ENCODE results near the gene CLCN3. TPM values are rescaled to one million over a fixed set of nuclear protein-coding genes. Genes with fewer than 3 reads are reported as not detected.
A peak's percentile ranks its signal among the peaks of the same experiment; 100 is the strongest.

The CLCN3 gene
- total RNA-seq, 4 donors from 2014 or later = 46.8 to 91.1 (median 69.3) TPM

DNA sequence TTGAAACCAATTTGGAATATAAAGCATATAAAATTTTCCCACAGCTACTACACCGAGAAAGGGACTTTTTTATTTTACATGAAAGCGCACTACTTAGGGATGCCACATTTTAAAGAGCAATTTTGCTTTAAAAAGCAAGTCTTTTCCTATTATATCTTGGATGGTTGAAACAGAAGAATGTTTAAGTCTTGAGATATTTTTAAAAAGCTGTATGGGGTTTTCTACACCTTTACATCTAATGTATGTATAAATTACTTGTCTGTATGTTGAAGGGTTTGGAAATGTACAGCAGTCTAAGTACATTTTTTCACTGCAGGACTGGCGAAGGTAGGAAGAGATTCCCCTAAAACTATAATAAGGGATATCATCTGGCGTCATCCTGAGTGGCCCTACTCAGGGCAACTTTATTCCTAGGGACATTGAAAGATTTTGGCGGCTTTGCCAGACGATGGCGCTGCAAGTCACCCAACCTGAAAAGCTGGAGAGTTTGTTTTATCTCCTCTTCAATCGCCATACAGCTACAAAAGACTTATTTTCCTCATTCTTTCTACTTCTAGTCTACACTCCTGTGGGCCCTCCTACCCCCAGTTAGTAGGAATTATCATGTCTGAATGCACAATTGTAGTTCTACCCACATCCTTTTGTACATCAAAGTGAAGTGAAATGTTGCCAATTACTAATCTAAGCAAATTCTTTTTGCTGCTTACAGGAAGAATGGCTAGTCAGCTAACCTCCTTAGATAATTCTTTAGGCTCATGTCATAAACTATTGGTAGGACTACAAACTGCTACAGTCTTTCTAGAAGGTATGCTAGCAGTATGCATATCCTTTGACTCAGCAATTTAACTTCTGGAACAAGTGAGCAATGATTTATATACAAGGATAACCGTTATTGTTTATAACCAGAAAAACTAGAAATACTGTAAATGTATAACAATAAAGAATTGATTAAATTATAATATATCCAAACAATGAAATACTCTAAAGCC is 7.2 kb upstream of the CLCN3 start:
- TF ChIP-seq EP300 (IDR thresholded peaks at IDR 0.05; ENCODE audit: low read depth) (no peak), POLR2AphosphoS5 (IDR thresholded peaks at IDR 0.05) (no peak), POLR2A (IDR thresholded peaks at IDR 0.05) (no peak)
- TF ChIP-seq, protein P1, sequence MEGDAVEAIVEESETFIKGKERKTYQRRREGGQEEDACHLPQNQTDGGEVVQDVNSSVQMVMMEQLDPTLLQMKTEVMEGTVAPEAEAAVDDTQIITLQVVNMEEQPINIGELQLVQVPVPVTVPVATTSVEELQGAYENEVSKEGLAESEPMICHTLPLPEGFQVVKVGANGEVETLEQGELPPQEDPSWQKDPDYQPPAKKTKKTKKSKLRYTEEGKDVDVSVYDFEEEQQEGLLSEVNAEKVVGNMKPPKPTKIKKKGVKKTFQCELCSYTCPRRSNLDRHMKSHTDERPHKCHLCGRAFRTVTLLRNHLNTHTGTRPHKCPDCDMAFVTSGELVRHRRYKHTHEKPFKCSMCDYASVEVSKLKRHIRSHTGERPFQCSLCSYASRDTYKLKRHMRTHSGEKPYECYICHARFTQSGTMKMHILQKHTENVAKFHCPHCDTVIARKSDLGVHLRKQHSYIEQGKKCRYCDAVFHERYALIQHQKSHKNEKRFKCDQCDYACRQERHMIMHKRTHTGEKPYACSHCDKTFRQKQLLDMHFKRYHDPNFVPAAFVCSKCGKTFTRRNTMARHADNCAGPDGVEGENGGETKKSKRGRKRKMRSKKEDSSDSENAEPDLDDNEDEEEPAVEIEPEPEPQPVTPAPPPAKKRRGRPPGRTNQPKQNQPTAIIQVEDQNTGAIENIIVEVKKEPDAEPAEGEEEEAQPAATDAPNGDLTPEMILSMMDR (IDR thresholded peaks at IDR 0.05) = peak; percentile 62 to 71 (median 68)
- 3% methylated on average over 7 to 9 of the region's 9 CpGs for whole genome bisulfite sequencing, 2 donors (ENCODE audit: low coverage in 1 of 2)
- Histone ChIP-seq H3K9me3 (no peaks in the 10 kb centered on the region), H3K4me1 (peaks cover 5 to 25% (median 14%) of the 10 kb centered on the region in 4 donors), H3K36me3 (no peaks in the 10 kb centered on the region), H3K4me3 (peak overlapping the region; percentile 12 to 81 (median 73)), H3K27me3 (no peaks in the 10 kb centered on the region), H3K27ac (peak overlapping the region; percentile 95 to 97 (median 96))
- peak; percentile 87 for DNase-seq
- in situ Hi-C loops (cut with MboI; ENCODE audit: low pct_ligation_motif_present in 1 of 4, low pct_unique_long_range_greater_than_20kb in 1 of 4, low sequenced_read_pairs in 3 of 4) = loop anchor here (10.0 to 25.0 kb wide), 4 partner anchors 52 to 424 kb away; partner anchors contain the start of genes HPF1 (in 3 of the 4) and MFAP3L (in 2 of the 4)
- intact Hi-C loops (cut with DNase I; ENCODE audit: low total_unique reads) = loop anchor here (2.0 to 10.0 kb wide), 2 partner anchors 142 to 414 kb away; partner anchors contain the start of genes HPF1 and MFAP3L

DNA sequence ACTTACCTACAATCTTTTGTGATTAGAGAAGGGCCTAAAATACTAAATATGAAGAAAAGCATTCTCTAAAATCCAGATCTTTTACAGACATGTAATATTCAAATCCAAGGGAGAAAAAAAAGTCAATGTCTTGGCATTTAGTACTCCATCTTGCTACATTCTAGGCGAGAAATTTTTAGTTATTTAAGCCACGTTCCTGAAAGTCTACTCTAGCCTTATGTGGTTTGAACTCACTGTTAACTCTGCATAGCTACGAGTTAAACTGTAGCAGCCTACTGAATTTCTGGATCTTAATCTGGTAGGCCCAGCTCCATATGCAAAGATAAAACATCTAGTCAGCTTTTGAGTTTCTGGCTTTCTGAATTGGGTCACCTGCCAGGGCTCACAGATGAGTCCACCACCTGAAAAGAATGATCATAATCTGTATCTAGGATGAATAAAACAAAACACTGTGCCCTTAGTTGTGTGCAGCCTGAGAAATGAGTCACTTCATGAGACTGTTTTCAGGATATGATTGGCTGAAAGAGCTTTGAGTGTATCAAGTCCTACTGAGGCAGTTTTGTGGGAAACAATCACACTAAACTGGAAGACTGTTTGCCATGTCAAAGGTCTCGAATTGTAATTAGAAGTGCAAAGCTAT is 4.8 kb upstream of the CLCN3 start:
- Histone ChIP-seq H3K27ac (no peak overlapping the region), H3K4me1 (peaks cover 5 to 33% (median 20%) of the 10 kb centered on the region in 4 donors), H3K27me3 (no peaks in the 10 kb centered on the region), H3K4me3 (no peak overlapping the region), H3K9me3 (no peaks in the 10 kb centered on the region), H3K36me3 (no peaks in the 10 kb centered on the region)
- intact Hi-C loops (cut with DNase I; ENCODE audit: low total_unique reads) (loop anchor here (10.0 kb wide), 1 partner anchor 139 kb away; the partner anchor contains the start of gene HPF1), in situ Hi-C loops (cut with MboI; ENCODE audit: low pct_ligation_motif_present in 1 of 4, low pct_unique_long_range_greater_than_20kb in 1 of 4, low sequenced_read_pairs in 3 of 4) (loop anchor here (10.0 to 25.0 kb wide), 4 partner anchors 49 to 422 kb away; partner anchors contain the start of genes HPF1 (in 3 of the 4) and MFAP3L (in 2 of the 4))
- TF ChIP-seq, protein P1 (IDR thresholded peaks at IDR 0.05) = no peak
- TF ChIP-seq POLR2AphosphoS5 (IDR thresholded peaks at IDR 0.05) = no peak
- no peak for TF ChIP-seq EP300 (IDR thresholded peaks at IDR 0.05; ENCODE audit: low read depth)
- TF ChIP-seq POLR2A (IDR thresholded peaks at IDR 0.05) = no peak
- DNase-seq = no peak
- 80 to 85% methylated on average over 4 of the region's 4 CpGs for WGBS, 2 donors (ENCODE audit: low coverage in 1 of 2)

DNA sequence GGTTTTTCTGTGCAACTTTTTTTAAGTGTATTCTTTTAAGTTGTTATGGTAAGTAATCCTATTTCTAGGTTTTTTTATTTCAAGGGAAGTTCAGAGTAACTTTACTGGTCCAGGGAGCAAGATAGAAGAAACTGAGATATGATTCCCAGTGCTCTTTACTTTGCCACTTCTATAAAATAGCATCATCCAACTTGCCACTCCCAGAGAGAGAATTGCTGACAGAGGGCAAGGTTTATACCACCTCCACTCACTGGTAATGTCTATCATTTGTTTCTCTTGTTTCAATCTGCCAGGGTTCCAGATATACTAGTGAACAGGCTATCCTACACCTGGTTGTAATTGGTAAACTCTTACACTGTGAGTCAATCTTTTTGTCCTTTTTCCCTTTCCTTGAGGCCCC is 3.5 kb upstream of the CLCN3 start:
- H3K4me3 ChIP-seq = no peak overlapping the region
- H3K9me3 ChIP-seq = no peaks in the 10 kb centered on the region
- H3K4me1 ChIP-seq = peaks cover under 1 to 29% (median 17%) of the 10 kb centered on the region in 4 donors
- peak overlapping the region; percentile 5 to 52 (median 46) for H3K27ac ChIP-seq
- H3K36me3 ChIP-seq = no peaks in the 10 kb centered on the region
- TF ChIP-seq, protein P1 (IDR thresholded peaks at IDR 0.05) = no peak
- TF ChIP-seq EP300 (IDR thresholded peaks at IDR 0.05; ENCODE audit: low read depth) = no peak
- TF ChIP-seq POLR2A (IDR thresholded peaks at IDR 0.05) = no peak
- no peak for TF ChIP-seq POLR2AphosphoS5 (IDR thresholded peaks at IDR 0.05)
- in situ Hi-C loops (cut with MboI; ENCODE audit: low pct_ligation_motif_present in 1 of 4, low pct_unique_long_range_greater_than_20kb in 1 of 4, low sequenced_read_pairs in 3 of 4) = loop anchor here (10.0 to 25.0 kb wide), 4 partner anchors 48 to 420 kb away; partner anchors contain the start of genes HPF1 (in 3 of the 4) and MFAP3L (in 2 of the 4)
- H3K27me3 ChIP-seq = no peaks in the 10 kb centered on the region
- intact Hi-C loops (cut with DNase I; ENCODE audit: low total_unique reads) = loop anchor here (10.0 kb wide), 1 partner anchor 138 kb away; the partner anchor contains the start of gene HPF1
- no peak for DNase-seq

Data from transverse colon (tissue), 4 donors.